HG02623 (cell line): Measurements from ENCODE around the gene BRPF1.

Experiments
- ATAC-seq: cut with Tn5 transposase; IDR thresholded peaks from one replicate; pipeline ENCODE4 v1.9.1; 2021; ENCODE audit warnings: moderate library complexity; ENCODE audit not compliant: unreplicated experiment

Gene BRPF1, protein sequence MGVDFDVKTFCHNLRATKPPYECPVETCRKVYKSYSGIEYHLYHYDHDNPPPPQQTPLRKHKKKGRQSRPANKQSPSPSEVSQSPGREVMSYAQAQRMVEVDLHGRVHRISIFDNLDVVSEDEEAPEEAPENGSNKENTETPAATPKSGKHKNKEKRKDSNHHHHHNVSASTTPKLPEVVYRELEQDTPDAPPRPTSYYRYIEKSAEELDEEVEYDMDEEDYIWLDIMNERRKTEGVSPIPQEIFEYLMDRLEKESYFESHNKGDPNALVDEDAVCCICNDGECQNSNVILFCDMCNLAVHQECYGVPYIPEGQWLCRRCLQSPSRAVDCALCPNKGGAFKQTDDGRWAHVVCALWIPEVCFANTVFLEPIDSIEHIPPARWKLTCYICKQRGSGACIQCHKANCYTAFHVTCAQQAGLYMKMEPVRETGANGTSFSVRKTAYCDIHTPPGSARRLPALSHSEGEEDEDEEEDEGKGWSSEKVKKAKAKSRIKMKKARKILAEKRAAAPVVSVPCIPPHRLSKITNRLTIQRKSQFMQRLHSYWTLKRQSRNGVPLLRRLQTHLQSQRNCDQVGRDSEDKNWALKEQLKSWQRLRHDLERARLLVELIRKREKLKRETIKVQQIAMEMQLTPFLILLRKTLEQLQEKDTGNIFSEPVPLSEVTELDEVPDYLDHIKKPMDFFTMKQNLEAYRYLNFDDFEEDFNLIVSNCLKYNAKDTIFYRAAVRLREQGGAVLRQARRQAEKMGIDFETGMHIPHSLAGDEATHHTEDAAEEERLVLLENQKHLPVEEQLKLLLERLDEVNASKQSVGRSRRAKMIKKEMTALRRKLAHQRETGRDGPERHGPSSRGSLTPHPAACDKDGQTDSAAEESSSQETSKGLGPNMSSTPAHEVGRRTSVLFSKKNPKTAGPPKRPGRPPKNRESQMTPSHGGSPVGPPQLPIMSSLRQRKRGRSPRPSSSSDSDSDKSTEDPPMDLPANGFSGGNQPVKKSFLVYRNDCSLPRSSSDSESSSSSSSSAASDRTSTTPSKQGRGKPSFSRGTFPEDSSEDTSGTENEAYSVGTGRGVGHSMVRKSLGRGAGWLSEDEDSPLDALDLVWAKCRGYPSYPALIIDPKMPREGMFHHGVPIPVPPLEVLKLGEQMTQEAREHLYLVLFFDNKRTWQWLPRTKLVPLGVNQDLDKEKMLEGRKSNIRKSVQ (N-terminal part only)

DNA sequence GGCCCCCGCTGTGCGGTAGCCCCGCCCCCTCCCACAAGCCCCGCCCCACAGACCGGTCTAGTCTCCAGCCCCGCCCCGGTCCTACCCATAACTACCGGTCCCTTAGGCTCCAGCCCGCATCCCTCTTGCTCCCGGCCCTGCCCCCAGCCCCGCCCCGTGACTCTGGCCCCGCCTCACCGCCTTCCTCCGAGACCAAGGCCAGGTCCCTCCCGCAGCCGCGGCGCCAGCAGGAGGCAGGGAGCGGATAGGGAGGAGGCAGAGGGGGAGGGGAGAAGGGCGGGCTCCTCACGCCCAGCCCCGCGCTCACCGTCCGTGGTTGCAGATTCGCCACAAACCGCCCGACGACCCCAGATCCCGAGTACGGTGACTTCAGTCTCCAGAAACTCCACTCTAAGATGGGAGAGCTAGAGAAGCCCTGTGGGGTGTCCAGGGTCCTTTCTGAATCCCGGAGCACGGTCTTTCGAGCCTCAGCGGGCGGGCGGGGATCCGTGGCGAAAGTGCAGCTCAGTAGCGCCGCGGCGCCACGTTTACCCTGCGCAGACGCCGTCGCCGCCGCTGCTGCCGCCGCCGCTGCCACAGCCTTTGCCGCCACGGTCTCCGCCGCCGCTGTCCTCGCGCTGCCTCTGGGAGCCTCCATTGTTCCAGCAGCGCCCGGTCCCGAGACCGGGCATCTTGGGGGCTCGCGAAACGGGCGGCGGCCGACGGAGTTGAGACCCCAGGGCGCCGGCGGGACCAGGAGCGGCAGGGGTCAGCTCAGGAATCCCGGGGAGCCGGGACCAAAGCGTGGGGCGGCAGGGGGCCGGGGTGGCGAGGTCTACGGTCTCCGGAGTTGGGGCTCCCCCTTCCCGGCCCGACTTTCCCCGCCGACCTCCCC lies at the start of gene BRPF1:
BRPF1 (plus strand) TSS at position 530 of the 874 bp plus-strand sequence. CDS start 2,406 bp downstream, outside the sequence.
- peak; percentile 90 for ATAC-seq

DNA sequence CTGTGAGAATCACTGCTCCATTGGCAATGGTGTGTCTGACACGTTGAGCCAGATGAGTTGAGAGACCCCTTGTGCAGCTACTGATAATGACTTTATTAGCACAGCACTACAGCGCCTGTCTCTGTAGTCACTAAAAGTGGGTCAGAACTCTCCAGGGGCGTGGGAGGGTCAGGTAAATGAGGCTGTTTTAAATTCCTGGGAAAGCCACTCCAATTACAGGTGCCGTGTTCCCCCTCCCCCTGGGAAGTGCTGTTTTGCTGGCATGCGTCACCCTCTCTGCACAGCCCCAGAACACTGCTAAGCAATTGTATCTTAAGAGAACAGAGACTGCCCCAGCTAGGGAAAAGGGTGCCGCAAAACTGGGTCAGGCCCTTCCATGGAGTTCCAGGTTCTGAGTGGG lies 49.4 kb upstream of the BRPF1 start:
- ATAC-seq, result no peak

DNA sequence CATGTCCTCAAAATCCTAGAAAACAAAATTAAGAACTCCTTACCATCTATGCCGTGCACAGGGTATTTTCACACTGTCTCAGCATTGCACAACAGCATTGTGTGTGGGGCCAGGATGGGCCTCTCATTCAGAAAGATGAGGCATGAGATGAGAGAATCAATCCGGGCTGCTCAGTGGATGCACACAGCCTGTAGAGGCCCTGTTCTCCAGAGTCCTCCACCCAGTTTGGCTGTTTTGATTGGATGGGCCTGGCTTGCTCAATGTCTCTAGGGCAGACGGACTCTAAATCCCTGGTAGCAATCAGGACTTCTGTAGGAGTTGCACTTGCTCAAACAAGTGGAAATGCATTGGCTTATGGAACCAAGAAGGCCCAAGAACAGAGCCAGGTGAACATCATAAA lies 48.1 kb upstream of the BRPF1 start:
- no peak for ATAC-seq

DNA sequence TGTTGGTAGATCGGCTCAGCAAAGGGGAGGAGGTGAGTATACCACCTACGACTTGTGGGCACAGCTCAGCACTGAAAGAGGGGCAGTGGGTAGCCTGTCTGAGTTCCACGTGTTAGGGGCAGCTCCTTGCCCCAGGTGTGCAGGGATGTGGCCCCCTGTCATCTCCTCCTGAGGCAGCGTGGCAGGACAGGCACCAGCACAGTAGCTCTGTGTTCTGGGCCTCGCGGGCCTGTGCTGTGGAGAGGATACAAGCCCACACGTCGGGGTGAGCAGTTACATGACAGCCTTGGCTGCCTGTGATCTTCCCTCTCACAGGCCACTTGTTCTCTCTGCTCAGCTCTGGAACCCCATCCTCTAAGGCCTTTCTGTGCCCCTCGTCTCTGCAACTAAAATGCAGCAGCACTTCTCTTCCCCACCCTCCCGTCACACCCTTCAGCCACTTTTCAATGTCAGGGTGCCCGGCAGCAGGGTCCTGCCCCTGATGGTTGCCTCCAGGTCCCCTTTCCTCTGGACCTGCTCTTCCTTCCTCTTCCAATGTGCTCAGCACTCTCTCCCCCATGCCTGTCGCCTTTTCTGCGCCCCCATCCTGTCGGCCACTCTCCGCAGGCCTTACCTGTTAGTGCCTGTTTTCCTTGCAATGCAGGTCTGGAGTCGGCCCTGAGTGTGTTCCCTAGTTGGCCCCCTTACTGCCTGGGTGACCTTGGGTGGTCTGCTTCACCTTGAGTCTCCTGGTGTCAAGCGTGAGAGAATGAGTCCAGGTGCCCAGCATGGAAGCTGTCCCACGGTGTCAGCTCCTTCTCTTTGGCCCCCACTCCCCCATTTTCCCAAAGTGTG lies 46.1 kb upstream of the BRPF1 start:
- no peak for ATAC-seq

DNA sequence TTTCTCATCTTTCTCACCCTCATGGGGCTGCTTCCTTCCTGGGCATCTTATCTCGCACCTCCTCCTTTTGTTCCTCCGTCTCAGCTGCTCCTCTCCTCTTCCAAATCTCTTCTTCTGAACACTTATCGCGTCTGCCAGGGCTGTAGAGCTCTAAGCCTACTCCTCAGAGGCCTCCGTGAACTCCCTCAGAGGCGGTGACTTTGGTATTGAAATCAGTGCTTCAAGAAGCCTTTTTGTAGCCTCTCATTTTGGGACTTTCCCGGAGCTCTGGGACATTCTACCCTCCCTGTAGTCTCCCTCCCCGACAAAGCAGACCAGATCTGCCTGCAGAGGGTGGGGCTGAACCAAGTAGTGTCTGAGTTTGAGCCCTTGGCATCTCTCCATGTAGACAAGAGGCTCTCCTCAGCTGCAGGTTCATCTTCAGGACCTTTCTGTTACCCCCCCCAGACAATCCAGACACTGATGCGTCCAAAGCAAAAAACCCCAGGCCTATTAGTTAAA lies 45.4 kb upstream of the BRPF1 start:
- no peak for ATAC-seq

DNA sequence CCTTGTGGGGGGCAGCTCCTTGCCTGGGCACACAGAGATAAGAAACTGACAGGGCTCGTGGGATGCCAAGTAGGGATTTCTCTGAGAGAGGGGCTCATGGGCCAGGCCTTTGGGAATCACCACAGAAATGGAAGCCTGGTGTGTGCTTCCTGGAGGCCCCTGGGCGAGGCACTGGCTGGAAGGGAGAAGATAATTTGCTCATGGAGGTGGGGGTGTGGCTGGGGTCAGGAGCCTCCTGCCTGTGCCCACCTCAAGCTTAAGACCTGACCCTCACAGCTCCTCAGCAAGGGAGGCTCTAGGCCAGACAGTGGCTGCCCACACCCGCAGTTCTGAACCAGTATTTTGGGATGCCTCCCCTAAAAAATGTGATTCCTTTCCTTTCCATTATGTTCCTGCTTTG lies 44.8 kb upstream of the BRPF1 start:
- no peak for ATAC-seq

DNA sequence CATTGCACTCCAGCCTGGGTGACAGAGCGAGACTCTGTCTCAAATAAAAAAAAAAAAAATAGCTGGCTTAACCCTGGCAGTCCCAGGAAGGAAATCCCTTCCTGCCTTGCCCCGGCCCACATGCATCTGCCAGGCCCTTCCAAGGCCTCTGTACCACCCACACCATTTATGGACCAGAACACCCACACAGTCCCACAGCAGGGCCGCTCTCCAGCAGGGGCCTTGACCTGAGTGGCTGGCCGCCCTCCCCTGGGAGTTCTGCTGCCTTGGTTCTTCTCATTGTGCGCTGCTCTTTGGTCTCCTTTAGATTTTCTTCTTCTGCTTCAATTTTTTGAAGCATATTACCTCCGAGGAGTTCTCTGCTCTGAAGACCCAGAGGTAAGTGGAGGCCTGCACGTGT lies 44.0 kb upstream of the BRPF1 start:
- ATAC-seq, result no peak

DNA sequence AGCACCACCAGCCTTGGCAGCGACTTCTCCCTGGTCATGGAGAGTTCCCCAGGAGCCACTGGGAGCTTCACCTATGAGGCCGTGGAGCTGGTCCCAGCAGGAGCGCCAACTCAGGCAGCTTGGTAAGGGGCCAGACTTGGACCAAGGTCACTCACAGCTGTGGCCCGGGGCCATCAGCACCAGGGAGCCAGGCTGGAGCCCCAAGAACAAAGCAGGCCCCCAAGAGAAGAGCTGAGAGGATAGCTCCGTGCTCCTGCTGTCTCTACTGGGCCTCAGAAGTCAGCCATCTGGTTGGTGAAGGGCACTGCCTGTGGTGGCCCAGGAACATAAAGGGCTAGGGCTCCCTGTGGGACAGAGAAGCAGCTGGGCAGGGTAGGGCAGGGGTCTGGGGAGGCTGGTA lies 42.6 kb upstream of the BRPF1 start:
- no peak for ATAC-seq

DNA sequence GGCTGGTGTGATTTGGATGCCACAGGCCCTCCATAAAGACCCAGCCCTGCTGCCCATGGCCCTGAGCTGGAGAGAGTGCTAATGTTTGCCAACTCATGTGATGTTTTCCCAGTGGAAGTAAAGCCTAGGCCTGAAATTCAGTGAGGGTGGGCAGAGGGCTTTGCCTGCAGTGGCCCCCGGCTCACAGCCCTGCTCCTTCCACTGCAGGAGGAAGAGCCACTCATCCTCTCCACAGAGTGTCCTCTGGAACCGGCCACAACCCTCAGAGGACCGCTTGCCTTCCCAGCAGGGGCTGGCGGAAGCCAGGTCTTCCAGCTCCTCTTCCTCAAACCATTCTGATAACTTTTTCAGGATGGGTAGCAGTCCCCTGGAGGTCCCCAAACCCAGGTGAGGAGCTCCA lies 41.8 kb upstream of the BRPF1 start:
- ATAC-seq, result no peak

DNA sequence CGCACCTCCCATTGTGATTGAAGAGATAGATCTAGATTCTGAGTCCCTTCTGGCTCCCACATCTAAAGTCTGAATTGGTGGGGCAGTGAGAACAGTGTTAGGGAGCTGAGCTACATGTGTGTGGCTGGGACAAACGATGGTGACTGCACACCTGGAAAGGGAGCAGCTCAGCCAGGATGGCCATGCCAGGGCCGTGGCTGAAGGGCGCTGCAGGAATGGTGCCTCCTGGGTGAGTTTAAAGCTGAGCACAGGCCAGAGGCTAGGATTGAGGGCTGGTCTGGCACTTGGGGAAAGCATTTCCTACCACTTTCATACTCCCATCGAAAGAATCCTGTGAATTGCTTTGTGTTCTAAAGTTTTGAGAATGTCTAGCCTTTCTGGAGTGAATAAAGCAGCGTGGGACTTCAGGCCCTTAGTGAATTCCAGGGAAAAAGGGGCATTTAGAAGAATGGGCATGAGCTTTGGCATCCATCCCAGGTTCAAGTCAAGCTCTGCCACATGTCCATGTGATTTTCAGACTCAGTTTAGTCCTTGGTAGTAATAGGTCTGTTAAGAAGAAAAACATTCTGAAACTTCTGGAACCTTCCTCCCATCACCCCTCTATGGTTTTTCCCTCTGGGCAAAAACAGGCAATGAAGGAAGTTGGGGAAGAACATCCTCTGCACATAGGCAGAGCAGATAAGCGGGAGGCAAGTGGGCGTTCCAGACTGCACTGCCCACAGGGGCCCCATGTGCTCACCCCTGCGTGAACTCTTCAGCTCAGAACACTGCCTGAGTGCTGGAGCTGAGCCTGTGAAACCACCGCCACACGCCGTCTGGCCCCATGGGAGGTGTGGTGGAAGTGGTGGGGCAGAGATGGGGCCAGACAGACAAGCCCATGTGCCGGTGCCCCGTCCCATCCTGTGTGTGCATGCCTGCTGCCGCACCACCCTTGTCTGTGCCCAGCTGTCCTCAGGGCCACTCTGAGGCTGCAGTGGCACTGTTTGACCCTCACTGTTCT lies 40.8 kb upstream of the BRPF1 start:
- ATAC-seq, result peak; percentile 93

DNA sequence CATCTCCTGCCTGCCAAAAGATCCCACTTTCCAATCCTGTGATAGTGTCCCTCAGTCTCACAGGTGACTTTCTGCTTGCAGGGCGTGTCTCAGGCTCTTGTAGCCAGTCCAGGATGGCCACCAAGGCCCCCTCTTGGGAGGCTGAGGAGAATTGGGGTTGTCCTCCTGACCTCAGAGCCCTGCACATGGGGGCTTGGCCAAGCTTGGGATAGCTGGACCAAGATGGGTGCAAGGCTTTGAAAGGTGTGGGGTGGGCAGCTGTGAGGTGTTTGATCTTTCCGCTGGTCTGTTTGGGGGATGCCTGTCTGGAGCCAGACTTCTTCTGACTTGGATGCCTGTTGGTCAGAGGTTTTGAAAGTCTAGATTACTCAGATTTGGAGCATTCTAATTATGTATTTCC lies 39.9 kb upstream of the BRPF1 start:
- ATAC-seq, result no peak

DNA sequence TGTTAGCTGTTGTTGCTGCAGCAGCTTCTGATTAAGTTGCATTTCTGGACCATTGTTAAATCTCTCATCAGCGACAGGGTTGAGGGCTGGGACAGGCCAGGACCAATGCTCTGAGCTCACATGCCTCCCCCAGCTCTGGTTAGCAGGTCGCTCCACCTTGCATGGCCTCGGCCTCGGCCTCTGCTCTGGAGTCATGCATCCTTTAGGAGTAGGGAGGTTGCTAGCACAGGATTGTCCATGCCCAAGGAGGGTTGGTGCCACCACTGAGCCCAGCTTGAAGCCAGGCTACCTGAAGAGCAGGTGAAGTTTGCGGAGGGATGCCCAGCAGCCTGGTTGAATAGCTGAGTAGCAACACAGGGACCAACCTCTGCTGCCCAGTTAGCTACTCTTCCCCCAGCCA lies 39.1 kb upstream of the BRPF1 start:
- ATAC-seq, result no peak

DNA sequence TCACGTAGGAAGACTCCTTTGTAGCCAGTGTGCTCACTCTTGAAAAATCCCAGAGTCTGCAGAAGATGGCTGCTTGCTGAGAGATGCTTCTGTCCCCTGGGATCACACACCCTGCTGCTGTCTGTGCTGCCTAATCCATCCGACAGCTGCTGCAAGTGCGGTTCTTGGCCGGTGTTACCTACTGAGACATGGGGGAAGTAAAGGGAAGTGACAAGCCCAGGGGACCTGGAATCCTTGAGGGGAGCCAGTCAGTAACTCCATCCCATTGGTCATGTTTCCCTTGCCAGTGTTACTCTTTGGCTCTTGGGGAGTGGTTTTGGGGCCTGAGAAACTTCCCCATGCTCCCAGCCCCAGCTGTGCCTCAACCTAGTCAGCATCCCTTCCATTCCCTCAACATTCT lies 36.2 kb upstream of the BRPF1 start:
- no peak for ATAC-seq

DNA sequence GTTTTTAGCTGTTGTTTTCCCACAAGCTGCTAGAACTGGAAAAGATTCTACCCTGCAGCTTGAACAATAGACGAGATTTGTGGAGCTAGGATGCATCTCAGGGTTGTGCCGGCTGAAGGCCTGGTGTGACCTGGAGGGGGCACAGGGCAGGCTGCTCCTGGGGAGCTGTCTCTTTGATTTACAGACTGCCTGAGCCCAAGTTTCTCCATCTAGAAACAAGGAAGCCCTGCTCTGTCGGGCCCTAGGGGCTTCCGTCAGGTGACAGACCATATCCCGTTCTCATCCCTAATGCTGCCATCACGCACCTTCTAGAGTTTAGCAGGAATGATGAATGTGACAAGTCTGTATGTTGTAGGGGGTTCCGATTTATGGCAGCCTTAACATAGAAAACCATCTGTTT lies 35.8 kb upstream of the BRPF1 start:
- no peak for ATAC-seq

DNA sequence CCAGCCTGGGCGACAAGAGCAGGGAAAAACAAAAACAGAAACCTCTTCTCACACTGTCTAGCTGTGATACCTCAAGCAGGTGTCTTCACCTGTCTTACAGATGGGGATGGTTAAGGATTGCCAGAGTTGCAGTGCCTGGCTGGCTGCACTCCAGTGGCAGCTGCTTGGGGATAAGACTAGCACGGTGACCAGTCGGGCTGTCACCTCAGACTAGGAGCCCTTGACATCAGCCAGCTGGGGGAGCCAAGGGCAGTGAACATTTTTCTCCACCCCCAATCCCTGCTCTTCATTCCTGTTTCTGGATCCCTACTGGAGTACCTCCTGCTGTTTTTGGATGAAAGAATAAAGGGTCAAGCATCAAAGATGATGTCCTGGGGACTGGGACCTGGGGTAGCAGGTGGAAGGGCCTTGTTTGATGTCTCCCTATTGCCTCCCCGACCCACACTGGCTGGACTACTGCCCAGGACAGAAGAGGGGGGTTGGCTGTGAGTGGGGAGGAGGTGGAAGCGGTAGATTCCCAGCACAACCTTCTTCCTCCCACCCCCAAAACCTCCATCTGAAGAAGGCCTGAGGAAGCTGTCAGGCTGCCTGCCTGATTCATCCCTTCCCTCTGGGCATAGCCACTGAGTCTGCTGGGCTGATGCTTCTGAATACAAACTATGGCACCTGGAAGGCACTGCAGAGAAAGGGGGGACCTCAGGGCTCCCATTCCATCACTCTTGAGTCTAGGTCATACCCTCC lies 34.9 kb upstream of the BRPF1 start:
- no peak for ATAC-seq

DNA sequence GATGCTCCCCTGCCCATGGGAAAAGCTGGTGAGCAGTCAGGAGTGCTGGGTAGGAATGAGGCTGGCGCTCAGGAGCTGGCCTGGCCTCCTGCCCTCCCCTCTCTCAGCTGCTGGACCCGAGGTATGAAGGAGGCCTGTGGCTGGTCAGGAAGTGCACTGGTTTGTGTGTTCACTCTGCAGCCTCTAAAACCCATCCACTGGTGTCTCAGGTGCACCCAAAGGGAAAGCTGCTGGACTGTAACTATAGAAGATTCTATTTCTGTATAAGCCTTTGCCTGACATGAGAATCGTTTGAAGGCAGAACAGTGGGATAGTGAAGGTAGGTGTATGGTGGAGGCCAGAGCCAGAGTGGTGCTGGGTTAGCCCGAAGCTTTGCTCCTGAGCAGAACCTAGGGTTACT lies 33.6 kb upstream of the BRPF1 start:
- ATAC-seq, result no peak

DNA sequence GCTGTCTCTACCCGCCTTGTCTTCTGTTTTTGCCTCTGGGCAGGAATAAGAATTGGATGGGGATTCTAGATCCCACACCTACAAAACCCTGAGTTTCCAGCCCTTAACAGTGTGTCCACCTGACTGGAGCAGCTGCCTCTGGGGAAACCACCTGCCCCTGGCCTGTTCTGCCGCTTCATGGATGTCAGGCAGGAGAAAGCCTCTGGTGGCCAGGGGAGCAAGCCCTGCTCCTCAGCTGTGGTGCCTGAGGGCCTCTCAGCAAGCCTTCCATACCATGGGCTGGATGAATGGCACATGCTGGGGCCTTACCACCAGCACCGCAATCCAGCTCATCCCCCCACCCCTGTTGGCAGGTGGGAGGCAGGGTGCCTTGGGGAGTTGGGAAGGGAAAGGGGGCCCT lies 33.2 kb upstream of the BRPF1 start:
- ATAC-seq, result no peak

DNA sequence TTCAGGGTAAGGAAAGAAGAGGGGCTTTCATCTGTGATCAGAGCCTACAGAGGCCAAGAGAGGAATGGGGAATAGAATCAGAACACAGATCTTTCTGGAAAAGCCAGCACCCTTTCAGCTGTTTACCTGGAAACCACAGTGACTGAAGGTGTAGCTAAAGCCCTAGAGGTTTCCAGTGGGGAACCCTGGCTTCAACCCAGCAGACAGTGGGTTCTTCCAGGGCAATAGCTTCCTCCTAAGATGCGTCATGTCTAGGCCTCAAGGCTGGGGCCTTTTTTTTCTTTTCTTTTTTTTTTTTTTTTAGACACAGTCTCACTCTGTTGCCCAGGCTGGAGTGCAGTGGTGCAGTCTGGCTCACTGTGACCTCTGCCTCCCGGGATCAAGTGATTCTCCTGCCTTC lies 31.0 kb upstream of the BRPF1 start:
- ATAC-seq, result no peak
